Fibroblast of lung (primary cell): ENCODE data around the gene C6orf141.

Experiments
- CTCF ChIP-seq, 2 donors: IDR thresholded peaks in 1 of 2; conservative IDR thresholded peaks in 1 of 2; 1 replicate in 1 of 2; 2 replicates in 1 of 2; pipeline ENCODE4 v1.5.1; 2011 to 2012; ENCODE audit warnings: low read length in 2 of 2, control low read depth in 1 of 2, inconsistent platforms in 1 of 2, low read depth in 1 of 2, mild to moderate bottlenecking in 1 of 2
- EZH2 ChIP-seq: IDR thresholded peaks from 2 replicates; pipeline ENCODE4 v1.5.1; 2012; ENCODE audit warnings: low read length, control low read depth, mild to moderate bottlenecking; ENCODE audit errors: missing control alignments

GRCh38 chr6:49528571-49528970, 21.9 kb upstream of the C6orf141 start:
- TF ChIP-seq CTCF (conservative IDR thresholded peaks at IDR 0.05 in 1 of 2, IDR thresholded peaks at IDR 0.05 in 1 of 2; ENCODE audit: low read depth in 1 of 2, low read length in 2 of 2), result no peak
- no peak for TF ChIP-seq EZH2
